Kidney (tissue), 14 donors: ENCODE data around the gene TRPM5. TPM values are rescaled to one million over a fixed set of nuclear protein-coding genes. Genes with fewer than 3 reads are reported as not detected.

ENCODE experiments used
- DNase-seq, 5 donors: peaks; one replicate each; pipeline ENCODE4 v3.0.0-alpha.2; 2013 to 2020
- FAIRE-seq: peaks from 2 replicates; lab custom pipeline; 2012; peaks lifted over from hg19 to GRCh38; lab: Jason Lieb, UNC
- H3K27ac ChIP-seq, 2 donors: one replicate each; pipeline ENCODE4 v1.7.0; 2013; ENCODE audit warnings: low read depth in 2 of 2, low read length in 2 of 2, inconsistent platforms in 1 of 2
- H3K27me3 ChIP-seq: one replicate; pipeline ENCODE4 v1.7.1; 2013; ENCODE audit warnings: low read length, inconsistent platforms; ENCODE audit not compliant: control insufficient read depth, insufficient read depth
- H3K36me3 ChIP-seq, 3 donors: one replicate each; pipeline versions ENCODE4 v1.7.0 to v1.7.1; 2013; ENCODE audit warnings: low read length in 3 of 3, control low read depth in 1 of 3, inconsistent platforms in 1 of 3; ENCODE audit not compliant: insufficient read depth in 3 of 3, control insufficient read depth in 2 of 3
- H3K4me1 ChIP-seq, 3 donors: one replicate each; pipeline versions ENCODE4 v1.7.0 to v1.7.1; 2013; ENCODE audit warnings: low read length in 3 of 3, inconsistent platforms in 1 of 3, low read depth in 1 of 3; ENCODE audit not compliant: control insufficient read depth in 2 of 3, insufficient read depth in 2 of 3
- H3K4me3 ChIP-seq, 3 donors: one replicate each; pipeline versions ENCODE4 v1.7.0 to v1.8.1; 2013; ENCODE audit warnings: low read length in 3 of 3, control low read depth in 1 of 3, inconsistent platforms in 1 of 3
- H3K9ac ChIP-seq, 3 donors: one replicate each; pipeline versions ENCODE4 v1.7.0 to v1.7.1; 2013; ENCODE audit warnings: low read length in 3 of 3, control low read depth in 1 of 3, inconsistent platforms in 1 of 3
- H3K9me3 ChIP-seq, 3 donors: one replicate each; pipeline versions ENCODE4 v1.7.0 to v1.7.1; 2013; ENCODE audit warnings: low read length in 3 of 3, control low read depth in 1 of 3, inconsistent platforms in 1 of 3; ENCODE audit not compliant: control insufficient read depth in 2 of 3, insufficient read depth in 1 of 3
- CTCF ChIP-seq: IDR thresholded peaks from 3 replicates; pipeline ENCODE4 v1.5.1; 2012; ENCODE audit warnings: mild to moderate bottlenecking, moderate library complexity, borderline replicate concordance; ENCODE audit not compliant: insufficient read depth; ENCODE audit errors: extremely low read depth
- intact Hi-C: fragments of 100-400 bp; cut with DNase I; formaldehyde crosslinking; loops from one replicate; pipeline ENCODE4 v1.11.1; 2022
- polyA plus RNA-seq: library from polyadenylated mRNA; stranded (reverse); fragments of 350-450 nt; fragmentation: Illumina TruSeq; extraction: RNeasy Lipid Tissue Mini Kit (QIAGEN cat#74804); gene quantifications from one replicate; pipeline ENCODE4 v1.2.3, GENCODE V29; 2014; ENCODE audit warnings: low read depth, low replicate concordance; ENCODE audit not compliant: insufficient read depth
- total RNA-seq: library from RNA; stranded (reverse); fragmentation: NEBNext Ultra II Directional; extraction: Animal tissue kit (Norgen Biotek cat#: 25700); gene quantifications from one replicate; pipeline ENCODE4 v1.2.1, GENCODE V29; 2021
- donor health status: control.
- donor health status: control.
- donor health status: control.
- donor health status: control.
- donor health status: control.
- donor health status: DM: yes; HTN: yes; CAD: no.
- donor health status: Normal renal cell carcinoma (clear cell type).

Gene TRPM5
- total and polyA plus RNA-seq, 2 donors from 2014 or later: 0.25 to 0.69 TPM

GRCh38 chr11:2471804-2472096, 27.4 kb upstream of the TRPM5 start:
- H3K4me3 ChIP-seq: no peak overlapping the region
- H3K27me3 ChIP-seq: no peaks in the 10 kb centered on the region
- no peak for DNase-seq
- no peak for TF ChIP-seq CTCF
- H3K36me3 ChIP-seq: no peaks in the 10 kb centered on the region
- intact Hi-C loops: no loop called here
- no peak overlapping the region for H3K9ac ChIP-seq
- peaks cover 0 to 9% (median 0%) of the 10 kb centered on the region in 3 donors for H3K4me1 ChIP-seq
- no peak overlapping the region for H3K27ac ChIP-seq
- no peak for FAIRE-seq
- H3K9me3 ChIP-seq: no peaks in the 10 kb centered on the region

- DNase-seq: peak in 1 of 5 donors; percentile 37
- no peak overlapping the region for H3K27ac ChIP-seq
Observed at GRCh38 chr11:2471048-2471803, 26.9 kb upstream of the TRPM5 start.

GRCh38 chr11:2470495-2470894, 26.2 kb upstream of the TRPM5 start:
- H3K9me3 ChIP-seq: no peaks in the 10 kb centered on the region
- no peaks in the 10 kb centered on the region for H3K36me3 ChIP-seq
- H3K9ac ChIP-seq: no peak overlapping the region
- H3K4me3 ChIP-seq: no peak overlapping the region
- no peaks in the 10 kb centered on the region for H3K27me3 ChIP-seq
- intact Hi-C loops: no loop called here
- H3K27ac ChIP-seq: no peak overlapping the region
- DNase-seq (no peak), FAIRE-seq (no peak)
- H3K4me1 ChIP-seq: peaks cover 0 to 19% (median 1%) of the 10 kb centered on the region in 3 donors
- no peak for TF ChIP-seq CTCF

More at GRCh38 chr11:2471048-2471803, 26.9 kb upstream of the TRPM5 start:
- no peak for TF ChIP-seq CTCF
- Histone ChIP-seq H3K27me3 (no peaks in the 10 kb centered on the region), H3K4me1 (peaks cover 0 to 13% (median 0%) of the 10 kb centered on the region in 3 donors), H3K9me3 (no peaks in the 10 kb centered on the region), H3K36me3 (no peaks in the 10 kb centered on the region), H3K9ac (no peak overlapping the region), H3K4me3 (no peak overlapping the region)
- FAIRE-seq: no peak
- intact Hi-C loops: no loop called here
